ENCODE measurements around the gene RNF32.
"Not testable (repeated sequence)": the region's sequence is repeated elsewhere in the genome, so short reads cannot be mapped to it uniquely, and the experiment has no call there.

RNF32 gene

GRCh38 chr7:156676263-156676662 is 35.7 kb downstream of the RNF32 start:
- DNase-seq, result no peak

GRCh38 chr7:156677374-156678054 is 36.9 kb downstream of the RNF32 start:
- DNase-seq, result no peak

- no peak for DNase-seq
Observed at GRCh38 chr7:156680281-156680680, 39.7 kb downstream of the RNF32 start.

DNA sequence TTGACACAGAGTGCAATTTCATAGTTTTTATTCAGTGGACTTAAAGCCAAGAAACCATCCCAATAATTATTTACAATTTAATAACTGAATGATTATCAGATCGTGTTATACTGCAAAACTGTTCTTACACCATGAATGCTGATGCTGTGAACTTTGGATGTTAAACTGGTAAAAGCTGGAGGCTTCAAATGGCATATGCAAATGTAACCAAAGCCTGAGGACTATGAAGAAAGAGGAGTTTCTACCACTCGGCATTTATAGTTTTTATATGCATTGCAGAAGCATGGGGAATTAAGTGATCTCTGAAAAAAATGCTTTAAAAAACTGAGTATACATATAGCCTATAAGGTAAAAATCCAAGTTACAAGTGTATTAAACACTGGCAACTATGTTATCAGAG is 42.4 kb downstream of the RNF32 start:
- no peak for DNase-seq

DNA sequence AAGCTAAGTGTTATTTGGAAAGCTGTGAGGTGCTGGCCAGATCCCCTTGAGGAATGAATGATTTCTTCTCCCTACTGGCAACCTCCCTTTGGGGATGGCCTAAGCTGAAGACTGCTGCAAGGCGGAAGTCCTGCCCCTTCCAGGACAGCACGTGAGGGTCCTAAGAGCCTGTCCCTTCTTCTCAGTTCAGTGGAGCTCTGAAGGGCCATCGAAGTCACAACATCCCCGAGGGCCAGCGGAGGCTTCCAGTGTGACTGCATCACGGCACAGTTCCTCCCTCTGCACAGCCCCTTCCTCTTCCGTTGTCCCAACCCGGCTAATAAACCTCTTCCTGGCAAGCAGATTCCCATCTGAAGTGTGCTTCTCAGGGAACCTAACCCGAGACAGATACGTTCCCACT is 43.7 kb downstream of the RNF32 start:
- DNase-seq, result no peak

DNA sequence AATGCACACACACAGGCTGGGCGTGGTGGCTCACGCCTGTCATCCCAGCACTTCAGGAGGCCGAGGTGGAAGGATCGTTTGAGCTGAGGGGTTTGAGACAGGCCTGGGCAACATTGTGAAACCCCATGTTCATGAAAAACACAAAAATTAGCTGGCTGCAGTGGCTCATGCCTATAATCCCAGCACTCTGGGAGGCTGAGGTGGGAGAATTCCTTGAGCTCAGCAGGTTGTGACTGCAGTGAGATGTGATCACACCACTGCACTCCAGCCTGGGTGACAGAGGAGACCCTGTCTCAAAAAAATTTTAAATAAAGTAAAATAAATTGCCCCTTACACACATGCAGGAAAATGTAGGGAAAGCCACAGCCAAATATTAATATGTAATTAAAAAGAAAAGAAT is 44.1 kb downstream of the RNF32 start:
- DNase-seq, result no peak

- DNase-seq, result no peak
Observed at GRCh38 chr7:156691764-156692163, 51.2 kb downstream of the RNF32 start.

GRCh38 chr7:156692849-156693248 is 52.3 kb downstream of the RNF32 start:
- DNase-seq, result no peak

- DNase-seq, result no peak
Observed at GRCh38 chr7:156693627-156694026, 53.1 kb downstream of the RNF32 start.

GRCh38 chr7:156697283-156697682 is 56.7 kb downstream of the RNF32 start:
- not testable (repeated sequence) for DNase-seq

GRCh38 chr7:156698512-156698911 is 57.9 kb downstream of the RNF32 start:
- DNase-seq, result not testable (repeated sequence)

DNA sequence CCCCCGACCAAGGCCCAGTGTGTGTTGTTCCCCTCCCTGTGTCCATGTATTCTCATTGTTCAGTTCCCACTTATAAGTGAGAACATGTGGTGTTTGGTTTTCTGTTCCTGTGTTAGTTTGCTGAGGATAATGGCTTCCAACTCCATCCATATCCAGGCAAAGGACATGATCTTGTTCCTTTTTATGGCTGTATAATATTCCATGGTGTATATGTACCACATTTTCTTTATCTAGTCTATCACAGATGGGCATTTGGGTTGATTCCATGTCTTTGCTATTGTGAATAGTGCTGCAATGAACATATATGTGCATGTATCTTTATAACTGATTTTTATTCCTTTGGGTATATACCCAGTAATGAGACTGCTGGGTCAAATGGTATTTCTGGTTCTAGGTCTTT is 61.2 kb downstream of the RNF32 start:
- DNase-seq, result not testable (repeated sequence)

- no peak for DNase-seq
Observed at GRCh38 chr7:156702399-156702798, 61.8 kb downstream of the RNF32 start.

DNA sequence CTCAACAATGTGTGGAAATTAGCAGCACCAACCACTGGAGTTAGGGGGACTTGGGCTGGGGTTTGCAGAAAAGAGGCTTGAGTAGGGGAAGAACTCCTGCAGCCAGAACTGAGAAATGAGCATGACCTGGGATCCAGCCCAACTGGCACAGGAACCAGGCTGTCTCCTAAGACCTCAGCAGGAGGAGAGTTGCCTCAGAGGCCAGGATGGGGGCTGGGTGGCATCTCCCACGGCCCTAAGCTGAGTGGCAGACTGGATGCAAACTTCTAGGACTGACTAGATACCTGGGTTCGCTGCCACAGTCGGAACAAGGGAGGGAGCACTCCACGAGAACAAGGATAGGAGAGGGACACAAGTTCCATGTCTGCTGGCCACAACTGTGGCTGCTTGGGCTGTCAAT is 62.6 kb downstream of the RNF32 start:
- DNase-seq, result no peak

GRCh38 chr7:156703773-156704482 is 63.4 kb downstream of the RNF32 start:
- DNase-seq, result no peak

DNA sequence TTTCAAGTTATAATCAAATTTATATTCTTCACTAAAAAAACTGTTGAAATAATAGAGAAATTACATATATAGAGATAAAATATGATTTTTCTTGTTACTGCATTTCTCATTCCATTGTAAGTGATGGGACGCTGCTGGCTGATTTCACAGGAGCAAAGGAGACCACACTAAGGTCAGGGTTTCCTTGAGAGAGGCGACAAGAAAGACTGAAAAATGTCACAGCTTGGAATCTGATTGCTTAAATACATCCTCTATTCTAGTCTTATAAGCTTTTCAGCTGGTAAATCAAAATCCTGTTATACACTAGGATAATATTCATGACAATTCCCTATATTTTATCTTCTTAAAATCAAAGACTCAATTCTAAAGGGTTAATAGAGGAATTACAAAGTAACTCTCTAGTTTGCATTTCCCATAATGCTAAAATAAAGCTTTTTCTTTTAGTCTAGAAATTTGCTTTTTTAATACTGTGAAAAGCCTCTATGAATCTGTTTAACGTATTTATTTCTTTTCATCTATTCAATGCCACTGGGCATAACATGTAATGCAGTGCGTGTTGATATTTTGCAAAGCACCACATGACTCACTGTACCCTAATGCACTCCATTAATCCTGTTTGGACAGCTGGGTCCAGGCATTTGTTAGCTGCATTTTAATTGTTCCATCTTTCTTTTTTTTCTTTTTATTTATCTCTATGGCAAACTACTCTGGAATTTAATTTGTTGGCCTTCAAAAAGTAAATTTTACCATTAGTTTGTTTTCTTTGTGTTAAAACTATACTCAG is 81.7 kb downstream of the RNF32 start:
- DNase-seq, result no peak

GRCh38 chr7:156725073-156725472 is 84.5 kb downstream of the RNF32 start:
- no peak for DNase-seq

DNA sequence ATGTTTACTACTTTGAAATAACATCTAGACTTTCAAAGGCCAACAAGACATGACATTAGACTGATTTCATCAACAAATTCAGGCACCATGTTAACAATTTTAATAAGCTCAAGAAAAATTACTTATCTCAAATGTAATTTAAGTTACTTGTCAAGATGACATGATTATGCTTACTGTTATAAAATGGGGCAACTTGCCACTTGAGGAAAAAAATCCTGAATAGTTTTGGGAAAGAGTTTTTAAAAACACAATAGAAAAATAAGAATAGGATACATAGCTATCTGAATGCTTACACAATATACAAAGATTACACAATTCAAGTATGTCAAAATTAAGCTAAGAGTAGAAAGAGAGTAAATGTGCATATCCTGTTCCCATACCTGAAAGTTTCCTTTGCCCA is 85.4 kb downstream of the RNF32 start:
- no peak for DNase-seq

All from NCI-H2081 treated with DMSO at 0.1 percent for 48 hours (cell line).